SK-N-SH (cell line): ENCODE measurements around the gene HDAC4. TPM values are rescaled to one million over a fixed set of nuclear protein-coding genes. Genes with fewer than 3 reads are reported as not detected.

Experiments
- CTCF ChIA-PET: fragments of 300-600, 350-600 bp; formaldehyde crosslinking; extraction: SDS; loops from one replicate; lab custom pipeline; 2021; lab: Yijun Ruan, JAX
- POLR2A ChIA-PET: fragments of 350-600 bp; sonication (Branson Sonifier 250); formaldehyde crosslinking; extraction: SDS; loops from one replicate; lab custom pipeline; 2020; ENCODE audit warnings: antibody characterized with exemption, inconsistent platforms; lab: Yijun Ruan, JAX
- DNase-seq: peaks from one replicate; pipeline ENCODE4 v3.0.0; 2012
- H2AFZ ChIP-seq: fragments of 200-600 bp; sonication (generic); 2 replicates; pipeline ENCODE4 v1.8.1; 2016; ENCODE audit warnings: antibody characterized with exemption, mild to moderate bottlenecking, low read depth
- H3F3A ChIP-seq: fragments of 200-600 bp; sonication (generic); replicated peaks from 2 replicates; pipeline ENCODE3; 2016; ENCODE audit warnings: antibody characterized with exemption, mild to moderate bottlenecking; ENCODE audit not compliant: insufficient read depth
- H3K27ac ChIP-seq, 2 experiments: fragments of 200-500 bp in 1 of 2; fragments of 200-600 bp in 1 of 2; sonication (Bioruptor generic) in 1 of 2; sonication (generic), shearing (Covaris generic) in 1 of 2; 2 replicates each; pipeline versions ENCODE4 v1.5.1 to v1.6.1; 2014 to 2016; ENCODE audit warnings: low read depth in 2 of 2, inconsistent platforms in 1 of 2, low read length in 1 of 2, mild to moderate bottlenecking in 1 of 2, mixed read lengths in 1 of 2
- H3K27me3 ChIP-seq: fragments of 200-600 bp; sonication (generic), shearing (Covaris generic); 2 replicates; pipeline ENCODE4 v1.6.1; 2016; ENCODE audit warnings: mixed run types; ENCODE audit not compliant: insufficient read depth
- H3K36me3 ChIP-seq, 2 experiments: fragments of 200-500 bp in 1 of 2; fragments of 200-600 bp in 1 of 2; sonication (Bioruptor generic) in 1 of 2; sonication (generic) in 1 of 2; replicated peaks in 1 of 2; 2 replicates each; pipeline versions ENCODE3 to v1.5.1; 2014 to 2016; ENCODE audit warnings: low read length in 1 of 2, mild to moderate bottlenecking in 1 of 2; ENCODE audit not compliant: insufficient read depth in 2 of 2, control insufficient read depth in 1 of 2
- H3K4me1 ChIP-seq, 2 experiments: fragments of 200-500 bp in 1 of 2; fragments of 200-600 bp in 1 of 2; sonication (Bioruptor generic) in 1 of 2; sonication (generic), shearing (Covaris generic) in 1 of 2; 2 replicates each; pipeline versions ENCODE4 v1.5.1 to v1.6.1; 2014 to 2016; ENCODE audit warnings: low read depth in 1 of 2, low read length in 1 of 2, mixed run types in 1 of 2; ENCODE audit not compliant: insufficient read depth in 2 of 2, control insufficient read depth in 1 of 2
- H3K4me2 ChIP-seq: fragments of 200-600 bp; sonication (generic), shearing (Covaris generic); 2 replicates; pipeline ENCODE4 v1.6.1; 2017; ENCODE audit warnings: mixed run types
- H3K4me3 ChIP-seq, 2 experiments: fragments of 200-500 bp in 1 of 2; fragments of 200-600 bp in 1 of 2; sonication (Bioruptor generic) in 1 of 2; sonication (generic), shearing (Covaris generic) in 1 of 2; 2 replicates each; pipeline versions ENCODE4 v1.5.1 to v1.8.1; 2014 to 2016; ENCODE audit warnings: low read depth in 2 of 2, inconsistent platforms in 1 of 2, low read length in 1 of 2, mild to moderate bottlenecking in 1 of 2, mixed read lengths in 1 of 2, moderate library complexity in 1 of 2
- H3K79me2 ChIP-seq: fragments of 200-600 bp; sonication (generic); 2 replicates; pipeline ENCODE4 v1.8.1; 2017; ENCODE audit warnings: mild to moderate bottlenecking; ENCODE audit not compliant: insufficient read depth
- H3K9ac ChIP-seq: fragments of 200-600 bp; sonication (generic); 2 replicates; pipeline ENCODE4 v1.6.1; 2017; ENCODE audit warnings: mixed run types
- H3K9me2 ChIP-seq: fragments of 200-600 bp; sonication (generic); 2 replicates; pipeline ENCODE4 v1.6.1; 2017; ENCODE audit warnings: mixed run types
- H3K9me3 ChIP-seq: fragments of 200-600 bp; sonication (generic); 2 replicates; pipeline ENCODE4 v1.6.1; 2017; ENCODE audit warnings: mixed run types, mild to moderate bottlenecking, moderate library complexity
- H4K20me1 ChIP-seq: fragments of 200-600 bp; sonication (generic); 2 replicates; pipeline ENCODE4 v1.6.1; 2017; ENCODE audit warnings: mild to moderate bottlenecking, mixed run types; ENCODE audit not compliant: insufficient read depth
- ELF1 ChIP-seq: IDR thresholded peaks from 2 replicates; pipeline ENCODE4 v1.4.0; 2012
- EZH2phosphoT487 ChIP-seq: fragments of 200-600 bp; sonication (generic); IDR thresholded peaks from 2 replicates; pipeline ENCODE4 v1.6.1; 2017; ENCODE audit warnings: low read depth, mixed run types, mild to moderate bottlenecking, antibody characterized with exemption, moderate library complexity, borderline replicate concordance
- GABPA ChIP-seq: IDR thresholded peaks from 2 replicates; pipeline ENCODE4 v1.4.0; 2012; ENCODE audit warnings: low read depth, mild to moderate bottlenecking
- GATA2 ChIP-seq: sonication (generic); formaldehyde crosslinking; IDR thresholded peaks from 2 replicates; pipeline ENCODE4 v1.5.0; 2020; ENCODE audit warnings: mild to moderate bottlenecking, missing genetic modification reagents
- MXI1 ChIP-seq: IDR thresholded peaks from 2 replicates; pipeline ENCODE4 v1.6.1; 2012; ENCODE audit warnings: mild to moderate bottlenecking, low read depth, low read length, improper control_type of control experiment
- NFIC ChIP-seq: IDR thresholded peaks from 2 replicates; pipeline ENCODE4 v1.4.0; 2012; ENCODE audit warnings: borderline replicate concordance
- WGBS: methylation state at CpG from one replicate; pipeline ENCODE4 v1.1.6; 2017; ENCODE audit warnings: low lambda C conversion rate; 5-methylcytosine and 5-hydroxymethylcytosine counted together
- polyA plus RNA-seq, 3 experiments: library from polyadenylated mRNA; depleted of rRNA; stranded (reverse); fragments of >200 nt; gene quantifications; 2 replicates each; pipeline ENCODE4 v1.2.3, GENCODE V29; 2012
- small RNA-seq, 7 experiments: library from RNA; depleted of rRNA; stranded (forward); fragments of <200 nt; gene quantifications; one replicate each; pipeline ENCODE3, GENCODE V24; 2012
- TF ChIP-seq, protein P1 (sequence below): IDR thresholded peaks from 2 replicates; pipeline ENCODE4 v1.4.0; 2012; ENCODE audit warnings: low read depth, borderline replicate concordance
- TF ChIP-seq, protein P2 (sequence below): IDR thresholded peaks from 2 replicates; pipeline ENCODE4 v1.6.1; 2012; ENCODE audit warnings: mild to moderate bottlenecking, low read depth, low read length, moderate library complexity
- TF ChIP-seq, protein P3 (sequence below): fragments of 200-600 bp; sonication (generic); IDR thresholded peaks from 2 replicates; pipeline ENCODE4 v1.6.1; 2017; ENCODE audit warnings: antibody characterized with exemption, mild to moderate bottlenecking, moderate library complexity

The HDAC4 gene
- polyA plus RNA-seq, 1 of the 3 experiments (the other 2 are of a cell fraction), result 5.5 TPM

DNA sequence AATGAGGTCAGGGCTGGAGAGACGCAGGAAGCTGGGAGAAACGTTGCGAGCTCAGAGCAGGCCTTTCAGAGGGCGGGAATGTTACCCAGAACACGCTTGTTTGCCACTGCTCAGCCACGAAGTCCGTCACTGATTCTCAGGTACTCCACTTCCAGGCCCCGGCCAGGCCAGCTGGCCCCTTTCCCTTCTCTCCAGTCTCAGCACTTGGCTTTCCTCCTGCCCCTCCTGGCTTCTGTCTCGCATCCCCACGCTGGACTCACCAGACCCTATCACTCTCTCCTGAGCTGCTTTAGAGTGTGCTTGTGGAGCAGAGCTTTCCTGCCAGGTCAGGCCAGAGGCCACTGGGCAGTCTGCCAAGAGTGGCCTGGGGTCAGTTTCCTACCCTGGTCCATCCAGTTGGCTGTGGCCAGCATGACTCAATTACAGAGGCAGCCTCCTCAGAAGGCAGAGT lies 401.5 kb downstream of the HDAC4 start:
- H3K4me2 ChIP-seq, result no peak overlapping the region
- peaks cover 0 to 13% of the 10 kb centered on the region in 2 experiments; a peak in 1 of 4 replicates for H3K4me1 ChIP-seq
- no peaks in the 10 kb centered on the region for H3K36me3 ChIP-seq
- no peaks in the 10 kb centered on the region for H3K9me2 ChIP-seq
- 73% methylated on average over 10 of the region's 10 CpGs for WGBS
- ChIA-PET CTCF (interaction anchor here (2.4 kb wide), 1 partner anchor 28 kb away, joined by 5 read pairs; no protein-coding TSS in a partner anchor), POLR2A (no interaction called here)
- no peaks in the 10 kb centered on the region for H3K79me2 ChIP-seq
- no peaks in the 10 kb centered on the region for H4K20me1 ChIP-seq
- H2AFZ ChIP-seq, result no peak overlapping the region
- H3K4me3 ChIP-seq, result no peak overlapping the region
- H3K27me3 ChIP-seq, result no peaks in the 10 kb centered on the region
- no peaks in the 10 kb centered on the region for H3K9me3 ChIP-seq
- no peak overlapping the region; a peak in 1 of 4 replicates for H3K27ac ChIP-seq
- no peak overlapping the region for H3K9ac ChIP-seq
- peak; percentile 75 for DNase-seq
- H3F3A ChIP-seq, result no peaks in the 10 kb centered on the region
- TF ChIP-seq NFIC, result 0 out of 2 replicates have a peak, but pooled peaks have one; percentile 13
- TF ChIP-seq GABPA, result no peak

DNA sequence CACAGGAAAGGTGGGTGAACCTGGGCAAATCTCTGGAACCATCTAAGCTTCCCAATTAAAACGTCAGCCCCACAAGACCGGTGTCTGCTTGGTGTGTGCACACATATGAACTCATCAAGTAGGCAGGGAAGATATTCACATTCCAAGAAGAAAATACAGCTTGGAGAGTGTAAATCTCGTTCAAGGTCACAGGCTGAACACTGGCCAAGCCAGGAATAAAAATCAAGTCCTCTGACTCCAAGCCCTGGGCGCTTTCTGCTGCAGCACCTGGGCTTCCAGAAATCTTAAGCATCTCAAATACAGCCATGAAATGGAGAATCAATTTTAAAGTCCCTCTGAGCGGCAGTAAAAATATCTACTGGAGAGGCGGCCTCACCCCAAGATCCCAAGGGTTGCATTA lies 402.0 kb downstream of the HDAC4 start:
- Histone ChIP-seq H3K9me2 (no peaks in the 10 kb centered on the region), H3K4me2 (no peak overlapping the region), H3K9ac (no peak overlapping the region), H3K4me1 (peaks cover 0 to 13% of the 10 kb centered on the region in 2 experiments; a peak in 1 of 4 replicates), H3K4me3 (no peak overlapping the region), H3K27ac (no peak overlapping the region), H2AFZ (no peak overlapping the region), H3K36me3 (no peaks in the 10 kb centered on the region), H3F3A (no peaks in the 10 kb centered on the region), H3K9me3 (no peaks in the 10 kb centered on the region), H3K27me3 (no peaks in the 10 kb centered on the region), H3K79me2 (no peaks in the 10 kb centered on the region), H4K20me1 (no peaks in the 10 kb centered on the region)
- no peak for TF ChIP-seq EZH2phosphoT487
- TF ChIP-seq ELF1, result no peak
- TF ChIP-seq, protein P1, sequence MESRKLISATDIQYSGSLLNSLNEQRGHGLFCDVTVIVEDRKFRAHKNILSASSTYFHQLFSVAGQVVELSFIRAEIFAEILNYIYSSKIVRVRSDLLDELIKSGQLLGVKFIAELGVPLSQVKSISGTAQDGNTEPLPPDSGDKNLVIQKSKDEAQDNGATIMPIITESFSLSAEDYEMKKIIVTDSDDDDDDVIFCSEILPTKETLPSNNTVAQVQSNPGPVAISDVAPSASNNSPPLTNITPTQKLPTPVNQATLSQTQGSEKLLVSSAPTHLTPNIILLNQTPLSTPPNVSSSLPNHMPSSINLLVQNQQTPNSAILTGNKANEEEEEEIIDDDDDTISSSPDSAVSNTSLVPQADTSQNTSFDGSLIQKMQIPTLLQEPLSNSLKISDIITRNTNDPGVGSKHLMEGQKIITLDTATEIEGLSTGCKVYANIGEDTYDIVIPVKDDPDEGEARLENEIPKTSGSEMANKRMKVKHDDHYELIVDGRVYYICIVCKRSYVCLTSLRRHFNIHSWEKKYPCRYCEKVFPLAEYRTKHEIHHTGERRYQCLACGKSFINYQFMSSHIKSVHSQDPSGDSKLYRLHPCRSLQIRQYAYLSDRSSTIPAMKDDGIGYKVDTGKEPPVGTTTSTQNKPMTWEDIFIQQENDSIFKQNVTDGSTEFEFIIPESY, result no peak
- no peak for TF ChIP-seq MXI1
- TF ChIP-seq, protein P2, sequence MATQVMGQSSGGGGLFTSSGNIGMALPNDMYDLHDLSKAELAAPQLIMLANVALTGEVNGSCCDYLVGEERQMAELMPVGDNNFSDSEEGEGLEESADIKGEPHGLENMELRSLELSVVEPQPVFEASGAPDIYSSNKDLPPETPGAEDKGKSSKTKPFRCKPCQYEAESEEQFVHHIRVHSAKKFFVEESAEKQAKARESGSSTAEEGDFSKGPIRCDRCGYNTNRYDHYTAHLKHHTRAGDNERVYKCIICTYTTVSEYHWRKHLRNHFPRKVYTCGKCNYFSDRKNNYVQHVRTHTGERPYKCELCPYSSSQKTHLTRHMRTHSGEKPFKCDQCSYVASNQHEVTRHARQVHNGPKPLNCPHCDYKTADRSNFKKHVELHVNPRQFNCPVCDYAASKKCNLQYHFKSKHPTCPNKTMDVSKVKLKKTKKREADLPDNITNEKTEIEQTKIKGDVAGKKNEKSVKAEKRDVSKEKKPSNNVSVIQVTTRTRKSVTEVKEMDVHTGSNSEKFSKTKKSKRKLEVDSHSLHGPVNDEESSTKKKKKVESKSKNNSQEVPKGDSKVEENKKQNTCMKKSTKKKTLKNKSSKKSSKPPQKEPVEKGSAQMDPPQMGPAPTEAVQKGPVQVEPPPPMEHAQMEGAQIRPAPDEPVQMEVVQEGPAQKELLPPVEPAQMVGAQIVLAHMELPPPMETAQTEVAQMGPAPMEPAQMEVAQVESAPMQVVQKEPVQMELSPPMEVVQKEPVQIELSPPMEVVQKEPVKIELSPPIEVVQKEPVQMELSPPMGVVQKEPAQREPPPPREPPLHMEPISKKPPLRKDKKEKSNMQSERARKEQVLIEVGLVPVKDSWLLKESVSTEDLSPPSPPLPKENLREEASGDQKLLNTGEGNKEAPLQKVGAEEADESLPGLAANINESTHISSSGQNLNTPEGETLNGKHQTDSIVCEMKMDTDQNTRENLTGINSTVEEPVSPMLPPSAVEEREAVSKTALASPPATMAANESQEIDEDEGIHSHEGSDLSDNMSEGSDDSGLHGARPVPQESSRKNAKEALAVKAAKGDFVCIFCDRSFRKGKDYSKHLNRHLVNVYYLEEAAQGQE, result no peak
- TF ChIP-seq, protein P3, sequence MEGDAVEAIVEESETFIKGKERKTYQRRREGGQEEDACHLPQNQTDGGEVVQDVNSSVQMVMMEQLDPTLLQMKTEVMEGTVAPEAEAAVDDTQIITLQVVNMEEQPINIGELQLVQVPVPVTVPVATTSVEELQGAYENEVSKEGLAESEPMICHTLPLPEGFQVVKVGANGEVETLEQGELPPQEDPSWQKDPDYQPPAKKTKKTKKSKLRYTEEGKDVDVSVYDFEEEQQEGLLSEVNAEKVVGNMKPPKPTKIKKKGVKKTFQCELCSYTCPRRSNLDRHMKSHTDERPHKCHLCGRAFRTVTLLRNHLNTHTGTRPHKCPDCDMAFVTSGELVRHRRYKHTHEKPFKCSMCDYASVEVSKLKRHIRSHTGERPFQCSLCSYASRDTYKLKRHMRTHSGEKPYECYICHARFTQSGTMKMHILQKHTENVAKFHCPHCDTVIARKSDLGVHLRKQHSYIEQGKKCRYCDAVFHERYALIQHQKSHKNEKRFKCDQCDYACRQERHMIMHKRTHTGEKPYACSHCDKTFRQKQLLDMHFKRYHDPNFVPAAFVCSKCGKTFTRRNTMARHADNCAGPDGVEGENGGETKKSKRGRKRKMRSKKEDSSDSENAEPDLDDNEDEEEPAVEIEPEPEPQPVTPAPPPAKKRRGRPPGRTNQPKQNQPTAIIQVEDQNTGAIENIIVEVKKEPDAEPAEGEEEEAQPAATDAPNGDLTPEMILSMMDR, result no peak
- no peak for TF ChIP-seq GATA2 (CRISPR knock-in tag)
- DNase-seq, result peak; percentile 2
- 70% methylated on average over 6 of the region's 6 CpGs for WGBS
- ChIA-PET POLR2A (no interaction called here), CTCF (interaction anchor here (2.4 kb wide), 1 partner anchor 28 kb away, joined by 5 read pairs; no protein-coding TSS in a partner anchor)

Small RNA genes lying within 50 kb of the gene (small RNA-seq; reads per million reads assigned to genes)
- gene MIR2467, result 0 to 6.7 (median 0) reads per million in 7 experiments
- gene MIR4269, result 0 reads per million in 7 experiments
- 0 reads per million in 7 experiments for gene MIR4440
- 0 reads per million in 7 experiments for gene MIR4441
